GM12878 (cell line): ENCODE data around the gene NOTCH1. TPM values are rescaled to one million over a fixed set of nuclear protein-coding genes. Genes with fewer than 3 reads are reported as not detected.

Source experiments
- ATAC-seq: fragments of 200-7000 bp; cut with Tn5 transposase; 3 replicates; pipeline ENCODE4 v1.9.1; 2020; ENCODE audit warnings: mild to moderate bottlenecking, moderate library complexity
- BruUV-seq: library from RNA; stranded (reverse); fragments of 400-500 nt; replicated peaks from 2 replicates; lab custom pipeline; 2021; lab: Mats Ljungman, UMichigan
- CTCF ChIA-PET: fragments of 300-600 bp; sonication (Branson Sonifier 250); formaldehyde crosslinking; extraction: SDS; loops from one replicate; lab custom pipeline; 2021; ENCODE audit warnings: inconsistent platforms; lab: Yijun Ruan, JAX
- POLR2A ChIA-PET: fragments of 350-600 bp; formaldehyde crosslinking; extraction: SDS; loops from one replicate; lab custom pipeline; 2021; ENCODE audit warnings: inconsistent platforms; lab: Charles Lee
- RAD21 ChIA-PET: fragments of 300-600 bp; sonication (Branson Sonifier 250); formaldehyde crosslinking; loops from one replicate; lab custom pipeline; 2023; ENCODE audit warnings: antibody characterized with exemption; ENCODE audit not compliant: unreplicated experiment; lab: Charles Lee
- SMC1A ChIA-PET: fragments of 300-600 bp; sonication (Branson Sonifier 250); formaldehyde crosslinking; loops from one replicate; lab custom pipeline; 2023; ENCODE audit not compliant: unreplicated experiment, uncharacterized antibody; lab: Charles Lee
- DNase-seq: peaks from one replicate; pipeline ENCODE4 v3.0.0-alpha.2; 2011; ENCODE audit warnings: low read depth, low spot score
- FAIRE-seq: peaks from 3 replicates; lab custom pipeline; 2011; peaks lifted over from hg19 to GRCh38; lab: Jason Lieb, UNC
- H2AFZ ChIP-seq: 2 replicates; pipeline ENCODE4 v1.6.0; 2011; ENCODE audit warnings: low read depth, low read length, control low read depth; ENCODE audit not compliant: control insufficient read depth
- H3K27ac ChIP-seq: 2 replicates; pipeline ENCODE4 v1.5.1; 2011; ENCODE audit warnings: control low read depth; ENCODE audit not compliant: control insufficient read depth, insufficient read depth
- H3K27me3 ChIP-seq, 2 experiments: replicated peaks in 1 of 2; 2 replicates each; pipeline versions ENCODE4 v1.6.0 to v1.6.1; 2011; ENCODE audit warnings: low read length in 1 of 2; ENCODE audit not compliant: control insufficient read depth in 2 of 2, insufficient read depth in 2 of 2
- H3K36me3 ChIP-seq, 2 experiments: 2 replicates each; pipeline ENCODE4 v1.5.1; 2011; ENCODE audit warnings: low read length in 1 of 2; ENCODE audit not compliant: control insufficient read depth in 2 of 2, insufficient read depth in 2 of 2
- H3K4me1 ChIP-seq: 2 replicates; pipeline ENCODE4 v1.6.1; 2011; ENCODE audit warnings: mild to moderate bottlenecking, low read length, moderate library complexity, mixed read lengths; ENCODE audit not compliant: control insufficient read depth, insufficient read depth
- H3K4me2 ChIP-seq: 2 replicates; pipeline ENCODE4 v1.6.0; 2011; ENCODE audit warnings: control low read depth; ENCODE audit not compliant: control insufficient read depth, insufficient read depth
- H3K4me3 ChIP-seq: fragments of 200-600 bp; sonication (generic); 2 replicates; pipeline ENCODE4 v1.5.1; 2016
- H3K79me2 ChIP-seq: 2 replicates; pipeline ENCODE4 v1.6.0; 2011; ENCODE audit warnings: low read length; ENCODE audit not compliant: control insufficient read depth, insufficient read depth
- H3K9ac ChIP-seq: 2 replicates; pipeline ENCODE4 v1.8.0; 2011; ENCODE audit warnings: low read length, control low read depth, mixed read lengths; ENCODE audit not compliant: control insufficient read depth, insufficient read depth
- H3K9me3 ChIP-seq: replicated peaks from 3 replicates; pipeline ENCODE4 v1.5.1; 2011; ENCODE audit warnings: mild to moderate bottlenecking, low read length; ENCODE audit not compliant: control insufficient read depth, insufficient read depth
- H4K20me1 ChIP-seq: 2 replicates; pipeline ENCODE4 v1.6.0; 2011; ENCODE audit not compliant: control insufficient read depth, insufficient read depth
- ATF3 ChIP-seq: IDR thresholded peaks from 2 replicates; pipeline ENCODE4 v1.6.1; 2011; ENCODE audit warnings: low read depth, mild to moderate bottlenecking, low read length, moderate library complexity, borderline replicate concordance; ENCODE audit errors: extremely low read depth
- BCL11A ChIP-seq: IDR thresholded peaks from 2 replicates; pipeline ENCODE4 v1.6.1; 2011; ENCODE audit warnings: low read depth, low read length
- BCL3 ChIP-seq: IDR thresholded peaks from 2 replicates; pipeline ENCODE4 v1.6.1; 2011; ENCODE audit warnings: borderline replicate concordance, low read depth, mild to moderate bottlenecking, moderate library complexity, low read length; ENCODE audit not compliant: insufficient read depth, poor library complexity, severe bottlenecking
- JUNB ChIP-seq: IDR thresholded peaks from 2 replicates; pipeline ENCODE4 v1.6.1; 2016; ENCODE audit warnings: antibody characterized with exemption, mild to moderate bottlenecking
- KAT2A ChIP-seq: conservative IDR thresholded peaks from 2 replicates; pipeline ENCODE4 v1.6.1; 2011; ENCODE audit warnings: low read depth, low read length; ENCODE audit not compliant: control insufficient read depth
- KDM1A ChIP-seq: fragments of 200-600 bp; sonication (generic); IDR thresholded peaks from 2 replicates; pipeline ENCODE4 v1.6.1; 2016; ENCODE audit warnings: borderline replicate concordance
- MTA2 ChIP-seq: fragments of 450-650 bp; IDR thresholded peaks from 2 replicates; pipeline ENCODE4 v1.6.1; 2016; ENCODE audit warnings: low read depth, mild to moderate bottlenecking, moderate library complexity
- NR2C1 ChIP-seq: fragments of 450-650 bp; IDR thresholded peaks from 2 replicates; pipeline ENCODE4 v1.6.1; 2017; ENCODE audit warnings: antibody characterized with exemption, mild to moderate bottlenecking, moderate library complexity
- POLR2A ChIP-seq: IDR thresholded peaks from 2 replicates; pipeline ENCODE4 v1.6.1; 2011; ENCODE audit warnings: low read depth, mild to moderate bottlenecking, low read length
- RBBP5 ChIP-seq: fragments of 200-600 bp; sonication (generic); conservative IDR thresholded peaks from 2 replicates; pipeline ENCODE4 v1.6.1; 2016
- SMAD1 ChIP-seq: fragments of 450-650 bp; IDR thresholded peaks from 2 replicates; pipeline ENCODE4 v1.6.1; 2018; ENCODE audit warnings: mild to moderate bottlenecking, low read depth; ENCODE audit not compliant: partially characterized antibody
- TBL1XR1 ChIP-seq: IDR thresholded peaks from 2 replicates; pipeline ENCODE4 v1.6.1; 2012; ENCODE audit warnings: low read depth, low read length, improper control_type of control experiment
- WRNIP1 ChIP-seq: IDR thresholded peaks from 2 replicates; pipeline ENCODE4 v1.6.1; 2011; ENCODE audit warnings: low read depth, low read length, improper control_type of control experiment, borderline replicate concordance
- ZBTB11 ChIP-seq: fragments of 450-650 bp; formaldehyde crosslinking; IDR thresholded peaks from 2 replicates; pipeline ENCODE4 v1.5.0; 2022; ENCODE audit warnings: mild to moderate bottlenecking, missing genetic modification characterization
- ZNF217 ChIP-seq: fragments of 450-650 bp; IDR thresholded peaks from 2 replicates; pipeline ENCODE4 v1.6.1; 2017; ENCODE audit warnings: antibody characterized with exemption, mild to moderate bottlenecking
- WGBS: methylation state at CpG from one replicate; pipeline ENCODE4 v1.1.6; 2016; ENCODE audit warnings: low lambda C conversion rate; ENCODE audit not compliant: insufficient replicate concordance, insufficient coverage; ENCODE audit errors: missing lambda C conversion rate; 5-methylcytosine and 5-hydroxymethylcytosine counted together
- in situ Hi-C: fragments of 300-500 bp; cut with MboI; formaldehyde crosslinking; loops from 9 replicates; pipeline ENCODE4 v1.14.3; 2018; ENCODE audit warnings: mixed read lengths
- intact Hi-C: fragments of 100-400 bp; cut with micrococcal nuclease; formaldehyde crosslinking; loops from one replicate; pipeline ENCODE4 v1.14.2; 2022; ENCODE audit not compliant: unreplicated experiment
- polyA plus RNA-seq, 11 experiments: library from polyadenylated mRNA; depleted of rRNA in 4 of 11; unstranded in 6 of 11; stranded (reverse) in 5 of 11; fragments of >200 nt; fragmentation: Nextera tagmentation in 4 of 11; fragmentation: Illumina TruSeq in 1 of 11; extraction: Ambion mirVana in 4 of 11; extraction: Trizol in 1 of 11; gene quantifications; 1 replicate in 1 of 11; 2 replicates in 10 of 11; pipeline versions ENCODE4 v1.2.1 to v1.2.3, GENCODE V29; 2011 to 2016; ENCODE audit warnings: inconsistent platforms in 2 of 11, missing spikeins in 2 of 11, low read depth in 1 of 11
- total RNA-seq, 4 experiments: library from RNA; depleted of rRNA in 3 of 4; stranded (reverse); fragments of >200 nt in 3 of 4; fragmentation: Illumina TruSeq in 1 of 4; extraction: Trizol in 1 of 4; gene quantifications; 2 replicates each; pipeline versions ENCODE4 v1.2.1 to v1.2.3, GENCODE V29; 2013 to 2021
- TF ChIP-seq, protein P1 (sequence below): IDR thresholded peaks from 2 replicates; pipeline ENCODE4 v1.6.1; 2011; ENCODE audit warnings: mild to moderate bottlenecking, low read depth, low read length, moderate library complexity; ENCODE audit not compliant: insufficient replicate concordance
- TF ChIP-seq, protein P2 (sequence below): IDR thresholded peaks from 2 replicates; pipeline ENCODE4 v1.6.1; 2012; ENCODE audit warnings: low read depth, low read length, improper control_type of control experiment
- TF ChIP-seq, protein P3 (sequence below): IDR thresholded peaks from 2 replicates; pipeline ENCODE4 v1.6.1; 2012; ENCODE audit warnings: low read depth, low read length, improper control_type of control experiment

NOTCH1 gene
- total and polyA plus RNA-seq, 10 of the 15 experiments (the other 5 are each of a cell fraction or from before 2014, with no cell fraction given) = 0.02 to 40.0 (median 3.7) TPM

DNA sequence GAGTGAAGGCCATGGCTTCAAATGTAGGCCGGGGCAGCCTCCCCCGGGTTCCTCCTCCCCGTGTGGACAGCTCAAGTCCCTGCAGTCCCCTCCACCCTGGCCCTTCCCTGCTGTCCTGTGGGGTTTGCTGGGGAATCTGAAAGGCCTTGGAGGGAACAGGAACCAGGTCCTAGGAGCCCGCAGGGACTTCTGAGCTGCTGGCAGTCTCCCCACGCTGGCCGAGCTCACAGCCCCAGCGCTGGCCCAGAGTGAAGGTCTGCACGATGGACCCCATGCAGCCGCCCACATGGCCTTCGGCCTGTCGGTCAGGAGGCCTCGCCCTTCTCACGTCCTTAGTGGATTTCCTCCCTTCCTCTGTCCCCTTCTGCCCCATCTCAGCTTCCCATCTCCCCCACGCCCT lies 25.7 kb upstream of the NOTCH1 start:
- Histone ChIP-seq H3K9me3 (no peaks in the 10 kb centered on the region), H3K27me3 (no peaks in the 10 kb centered on the region), H3K9ac (no peak overlapping the region), H3K36me3 (no peaks in the 10 kb centered on the region), H3K4me3 (no peak overlapping the region), H2AFZ (no peak overlapping the region), H3K4me1 (peaks cover under 1% of the 10 kb centered on the region), H3K27ac (no peak overlapping the region), H3K79me2 (no peaks in the 10 kb centered on the region), H4K20me1 (no peaks in the 10 kb centered on the region), H3K4me2 (no peak overlapping the region)
- intact Hi-C loops = no loop called here
- ATAC-seq = no peak
- no TSS peak for BruUV-seq
- RAD21 ChIA-PET = no interaction called here
- POLR2A ChIA-PET = no interaction called here
- no peak for DNase-seq
- SMC1A ChIA-PET = interaction anchor here (2.2 kb wide), 1 partner anchor 8 kb away, joined by 8 read pairs; no protein-coding TSS in a partner anchor
- 53% methylated on average over 12 of the region's 14 CpGs for whole genome bisulfite sequencing
- in situ Hi-C loops = no loop called here
- no peak for FAIRE-seq
- CTCF ChIA-PET = interaction anchor here (0.6 to 1.1 kb wide), 3 partner anchors 46 to 158 kb away, joined by 3 to 4 read pairs (median 3); no protein-coding TSS in a partner anchor
- no peak for TF ChIP-seq MTA2
- no peak for TF ChIP-seq TBL1XR1
- TF ChIP-seq, protein P1, sequence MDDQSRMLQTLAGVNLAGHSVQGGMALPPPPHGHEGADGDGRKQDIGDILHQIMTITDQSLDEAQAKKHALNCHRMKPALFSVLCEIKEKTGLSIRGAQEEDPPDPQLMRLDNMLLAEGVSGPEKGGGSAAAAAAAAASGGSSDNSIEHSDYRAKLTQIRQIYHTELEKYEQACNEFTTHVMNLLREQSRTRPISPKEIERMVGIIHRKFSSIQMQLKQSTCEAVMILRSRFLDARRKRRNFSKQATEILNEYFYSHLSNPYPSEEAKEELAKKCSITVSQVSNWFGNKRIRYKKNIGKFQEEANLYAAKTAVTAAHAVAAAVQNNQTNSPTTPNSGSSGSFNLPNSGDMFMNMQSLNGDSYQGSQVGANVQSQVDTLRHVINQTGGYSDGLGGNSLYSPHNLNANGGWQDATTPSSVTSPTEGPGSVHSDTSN = no peak
- no peak for TF ChIP-seq ZNF217
- TF ChIP-seq JUNB = no peak
- TF ChIP-seq KAT2A = no peak
- no peak for TF ChIP-seq NR2C1
- no peak for TF ChIP-seq ZBTB11 (CRISPR knock-in tag)
- no peak for TF ChIP-seq ATF3
- TF ChIP-seq RBBP5 = no peak
- no peak for TF ChIP-seq SMAD1
- TF ChIP-seq, protein P2, sequence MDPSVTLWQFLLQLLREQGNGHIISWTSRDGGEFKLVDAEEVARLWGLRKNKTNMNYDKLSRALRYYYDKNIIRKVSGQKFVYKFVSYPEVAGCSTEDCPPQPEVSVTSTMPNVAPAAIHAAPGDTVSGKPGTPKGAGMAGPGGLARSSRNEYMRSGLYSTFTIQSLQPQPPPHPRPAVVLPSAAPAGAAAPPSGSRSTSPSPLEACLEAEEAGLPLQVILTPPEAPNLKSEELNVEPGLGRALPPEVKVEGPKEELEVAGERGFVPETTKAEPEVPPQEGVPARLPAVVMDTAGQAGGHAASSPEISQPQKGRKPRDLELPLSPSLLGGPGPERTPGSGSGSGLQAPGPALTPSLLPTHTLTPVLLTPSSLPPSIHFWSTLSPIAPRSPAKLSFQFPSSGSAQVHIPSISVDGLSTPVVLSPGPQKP = no peak
- no peak for TF ChIP-seq BCL3
- TF ChIP-seq WRNIP1 = no peak
- no peak for TF ChIP-seq BCL11A
- no peak for TF ChIP-seq KDM1A
- no peak for TF ChIP-seq POLR2A
- TF ChIP-seq, protein P3, sequence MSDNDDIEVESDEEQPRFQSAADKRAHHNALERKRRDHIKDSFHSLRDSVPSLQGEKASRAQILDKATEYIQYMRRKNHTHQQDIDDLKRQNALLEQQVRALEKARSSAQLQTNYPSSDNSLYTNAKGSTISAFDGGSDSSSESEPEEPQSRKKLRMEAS = no peak
